KBM-7 (cell line): Measurements from ENCODE around the gene EPB41L4B.
"Not testable (repeated sequence)": the region's sequence is repeated elsewhere in the genome, so short reads cannot be mapped to it uniquely, and the experiment has no call there.

Source experiments
- DNase-seq: peaks from one replicate; pipeline ENCODE4 v3.0.0-alpha.2; 2015
- in situ Hi-C: fragments of 300-500 bp; cut with MboI; formaldehyde crosslinking; loops from 2 replicates; pipeline ENCODE4 v1.14.3; 2020; ENCODE audit warnings: low sequenced_read_pairs, low pct_unique_long_range_greater_than_20kb, mixed read lengths

The EPB41L4B gene

GRCh38 chr9:109231593-109231992 is 89.3 kb downstream of the EPB41L4B start:
- DNase-seq, result no peak
- in situ Hi-C loops, result no loop called here

GRCh38 chr9:109230277-109230676 is 90.6 kb downstream of the EPB41L4B start:
- in situ Hi-C loops, result no loop called here
- DNase-seq, result no peak

DNA sequence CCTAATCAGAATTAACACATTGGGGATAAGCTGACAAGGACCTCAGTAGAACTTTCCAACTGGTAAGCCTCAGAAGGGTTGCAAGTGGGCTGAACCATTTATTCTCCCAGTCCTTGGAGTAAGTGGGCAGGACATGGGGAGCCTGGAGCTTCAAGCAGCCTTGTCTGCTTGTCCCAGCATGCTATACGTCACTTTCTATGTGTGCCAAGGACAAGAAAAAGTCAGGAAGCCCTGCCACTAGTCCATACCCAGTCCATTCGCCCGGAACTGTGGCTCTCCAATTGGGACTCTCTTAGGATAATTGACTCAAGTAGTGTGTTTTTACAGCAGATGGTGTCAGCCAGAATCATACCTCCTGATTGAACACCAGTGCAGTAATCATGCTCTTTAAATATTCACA is 91.2 kb downstream of the EPB41L4B start:
- in situ Hi-C loops, result no loop called here
- no peak for DNase-seq

GRCh38 chr9:109228093-109228642 is 92.7 kb downstream of the EPB41L4B start:
- no peak for DNase-seq
- in situ Hi-C loops, result no loop called here

DNA sequence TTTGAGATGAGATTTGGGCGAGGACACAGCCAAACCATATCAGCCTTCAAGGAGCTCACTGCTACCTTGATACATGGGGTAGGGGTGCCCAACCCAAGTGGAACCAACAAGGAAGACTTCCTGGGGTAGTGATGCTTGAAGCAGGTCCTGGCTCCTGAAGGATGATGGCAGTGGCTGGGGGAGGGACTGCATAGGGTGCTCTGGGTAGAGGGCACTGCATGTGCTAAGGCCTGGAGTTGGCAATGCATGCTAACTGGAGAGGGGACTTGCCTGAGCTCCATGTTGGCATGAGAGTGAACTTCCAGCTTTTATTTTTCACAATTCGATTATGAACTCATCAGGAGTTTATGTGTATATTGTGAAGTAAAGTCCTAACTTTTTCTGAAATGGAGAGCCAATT is 95.2 kb downstream of the EPB41L4B start:
- DNase-seq, result no peak
- in situ Hi-C loops, result no loop called here

GRCh38 chr9:109224751-109225150 is 96.1 kb downstream of the EPB41L4B start:
- no peak for DNase-seq
- in situ Hi-C loops, result no loop called here

DNA sequence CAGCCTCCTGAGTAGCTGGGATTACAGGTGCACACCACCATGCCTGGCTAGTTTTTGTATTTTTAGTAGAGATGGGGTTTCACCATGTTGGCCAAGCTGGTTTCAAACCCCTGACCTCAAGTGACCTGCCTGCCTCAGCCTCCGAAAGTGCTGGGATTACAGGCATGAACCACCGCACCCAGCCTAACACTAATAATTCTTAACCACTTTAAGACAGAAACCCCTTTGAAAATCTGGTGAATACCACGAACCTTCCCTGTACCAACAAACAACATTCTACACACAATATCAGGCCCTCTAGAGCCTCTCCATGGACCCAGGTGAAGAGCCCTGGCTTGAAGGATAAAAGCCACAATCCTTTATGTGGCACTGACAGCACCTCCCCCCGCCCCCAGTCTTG is 102.6 kb downstream of the EPB41L4B start:
- in situ Hi-C loops, DNase-seq: not testable (repeated sequence)

GRCh38 chr9:109214414-109214813 is 106.4 kb downstream of the EPB41L4B start:
- DNase-seq, result no peak
- in situ Hi-C loops, result no loop called here

DNA sequence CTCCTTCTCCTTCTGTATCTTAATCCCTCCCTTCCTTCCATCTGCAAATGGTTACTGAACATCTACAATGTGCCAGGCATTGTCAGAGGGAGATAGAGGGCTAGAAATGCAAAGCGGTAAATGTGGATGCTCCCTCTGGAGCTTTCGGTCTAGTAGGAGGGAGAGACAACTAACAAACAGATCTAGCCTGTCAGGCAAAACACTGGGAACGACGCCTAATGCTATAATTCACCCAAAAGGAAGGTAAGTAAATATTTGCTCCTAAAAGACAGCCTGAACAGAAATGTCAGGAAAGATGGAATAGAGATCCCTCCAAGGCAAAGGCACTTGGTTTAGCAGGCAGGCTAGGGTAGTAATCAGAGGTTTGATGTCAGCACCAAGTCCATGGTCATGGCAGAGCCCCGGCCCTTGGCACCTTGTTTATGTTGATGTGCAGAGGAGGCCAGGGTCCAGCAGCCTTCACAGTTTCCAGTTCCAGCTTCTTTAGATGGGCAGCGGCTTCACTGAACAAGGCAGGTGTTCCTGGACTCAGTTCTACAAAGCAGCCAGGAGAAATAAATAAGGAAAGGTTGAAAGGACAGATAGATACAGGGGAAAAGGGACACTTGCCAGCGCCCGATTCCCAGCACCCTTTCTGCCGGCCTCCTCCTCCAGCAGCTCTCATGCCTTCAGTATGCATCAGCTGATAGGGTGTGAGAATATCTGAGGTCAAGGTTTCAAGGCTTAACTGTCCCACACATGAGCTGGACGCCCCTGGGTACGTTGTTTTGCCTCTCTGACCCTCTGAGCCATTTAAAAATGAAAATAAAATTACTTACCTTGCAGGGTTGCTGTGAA is 107.4 kb downstream of the EPB41L4B start:
- in situ Hi-C loops, result no loop called here
- no peak for DNase-seq

DNA sequence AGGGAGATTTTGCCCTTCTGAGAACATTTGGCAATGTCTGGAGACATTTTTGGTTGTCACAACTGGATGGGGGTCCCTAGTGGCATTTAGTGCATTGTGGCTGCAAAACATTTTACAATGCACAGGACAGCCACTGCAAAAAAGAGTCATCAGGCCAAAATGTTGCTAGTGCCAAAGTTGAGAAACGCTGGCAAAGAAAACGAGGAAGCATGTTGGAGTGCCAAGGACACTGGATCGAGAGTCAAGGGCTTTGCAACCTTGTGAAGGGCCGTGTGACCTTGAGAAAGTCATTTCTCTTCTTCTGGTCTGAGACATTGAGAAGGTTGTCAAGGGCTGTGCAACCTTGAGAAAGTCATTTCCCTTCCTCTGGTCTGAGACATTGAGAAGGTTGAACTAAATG is 108.1 kb downstream of the EPB41L4B start:
- in situ Hi-C loops, result no loop called here
- DNase-seq, result no peak

DNA sequence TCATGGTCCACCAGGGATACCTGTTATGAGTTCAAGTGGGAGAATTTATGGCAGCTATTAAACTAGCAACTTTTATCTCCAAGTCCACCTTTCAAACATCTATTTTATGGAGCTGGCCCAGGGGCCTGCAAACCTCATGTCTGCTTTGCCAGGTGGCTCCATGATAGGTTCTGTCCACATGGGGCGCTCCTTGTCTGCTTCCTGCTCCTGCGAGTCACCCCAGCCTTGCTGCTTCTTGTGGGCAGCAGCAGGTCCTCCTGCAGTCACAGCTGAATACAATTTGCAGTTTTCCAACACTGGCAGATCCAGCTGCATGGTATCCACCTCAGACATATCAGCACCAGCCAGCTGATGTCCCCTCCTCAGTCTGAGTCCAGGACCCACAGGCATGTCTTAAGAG is 114.2 kb downstream of the EPB41L4B start:
- in situ Hi-C loops, result no loop called here
- no peak for DNase-seq

GRCh38 chr9:109205526-109205925 is 115.3 kb downstream of the EPB41L4B start:
- in situ Hi-C loops, result no loop called here
- DNase-seq, result no peak

DNA sequence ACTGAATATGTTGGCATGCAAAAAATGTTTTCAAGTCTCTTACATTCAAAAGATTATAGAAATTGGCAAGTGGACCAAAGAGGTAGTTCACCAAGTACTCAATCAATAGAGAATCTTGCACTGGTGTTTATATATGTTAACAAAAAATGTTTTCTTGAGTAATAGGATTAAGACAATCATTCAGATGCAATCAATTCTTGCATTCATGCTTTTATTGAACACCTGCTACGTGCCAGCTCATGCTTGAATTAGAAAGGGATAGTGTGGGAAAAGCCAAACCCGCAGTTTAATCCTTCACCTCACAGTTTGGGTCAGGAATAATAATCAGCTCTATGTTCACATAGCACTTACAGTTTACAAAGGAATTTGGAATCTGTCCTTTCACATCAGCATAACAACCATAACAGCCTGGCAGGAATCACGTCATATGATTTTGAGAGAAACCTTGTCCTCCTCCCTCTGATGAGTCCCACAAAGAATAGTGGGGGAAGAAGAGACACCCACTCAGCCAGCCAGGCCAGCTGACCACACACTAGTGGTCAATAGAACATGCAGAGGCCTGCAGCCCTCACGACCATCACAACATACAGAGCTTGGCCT is 117.0 kb downstream of the EPB41L4B start:
- in situ Hi-C loops, result no loop called here
- no peak for DNase-seq

- no peak for DNase-seq
- in situ Hi-C loops, result no loop called here
These were observed 121.2 kb downstream of the EPB41L4B start for GRCh38 chr9:109199676-109200075.

DNA sequence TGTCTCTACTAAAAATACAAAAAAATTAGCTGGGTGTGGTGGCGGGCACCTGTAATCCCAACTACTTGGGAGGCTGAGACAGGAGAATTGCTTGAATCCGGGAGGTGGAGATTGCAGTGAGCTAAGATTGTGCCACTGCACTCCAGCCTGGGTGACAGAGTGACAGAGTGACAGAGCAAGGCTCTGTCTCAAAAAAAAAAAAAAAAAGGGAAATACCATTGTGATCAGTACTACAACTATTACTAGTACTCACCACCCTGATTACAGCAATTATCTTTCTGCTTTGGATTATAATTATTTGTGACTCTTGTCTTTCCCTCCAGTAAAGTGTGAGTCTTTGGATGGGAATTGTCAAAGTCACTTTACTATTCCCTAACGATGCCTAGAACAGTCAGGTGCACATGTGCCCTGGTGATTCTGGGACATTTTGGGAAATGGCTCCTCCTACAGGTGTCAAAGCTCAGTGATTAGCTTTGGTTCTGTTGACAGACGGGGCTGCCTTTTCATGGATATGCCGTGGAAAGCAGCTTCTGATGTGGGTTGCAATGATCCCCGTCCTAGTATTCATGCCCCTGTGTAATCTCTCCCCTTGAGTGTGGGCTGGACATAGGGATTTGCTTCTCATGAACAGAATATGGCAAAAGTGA is 122.0 kb downstream of the EPB41L4B start:
- no peak for DNase-seq
- in situ Hi-C loops, result no loop called here

DNA sequence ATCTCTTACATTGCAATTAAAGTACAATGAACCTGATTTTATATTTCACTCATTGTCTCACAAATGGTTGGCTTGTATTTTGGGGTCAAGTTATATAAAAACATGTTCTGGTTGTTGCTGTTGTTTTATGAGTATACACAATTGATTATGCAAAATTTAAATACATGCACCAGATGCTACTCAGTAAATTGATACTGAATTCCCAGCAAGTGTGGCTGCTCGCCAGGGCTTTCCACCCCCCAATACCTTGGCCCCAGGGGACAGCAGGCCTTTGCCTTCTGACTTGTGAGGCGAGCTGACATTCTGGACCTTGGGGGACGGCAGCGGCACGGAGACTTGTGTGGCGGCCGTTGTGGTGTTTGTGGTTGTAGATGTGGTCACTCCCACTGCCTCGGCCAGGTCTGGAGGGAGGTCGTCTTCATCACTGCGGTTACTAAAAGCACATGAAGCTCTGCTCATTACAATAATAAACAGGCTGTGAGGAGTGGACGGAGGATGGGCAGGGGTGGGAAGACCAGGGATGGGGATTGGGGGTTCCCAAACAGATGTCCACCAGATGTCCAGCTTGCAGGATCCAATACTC is 126.8 kb downstream of the EPB41L4B start:
- in situ Hi-C loops, result no loop called here
- DNase-seq, result no peak

GRCh38 chr9:109192732-109193361 is 128.0 kb downstream of the EPB41L4B start:
- in situ Hi-C loops, result no loop called here
- peak; percentile 41 for DNase-seq

DNA sequence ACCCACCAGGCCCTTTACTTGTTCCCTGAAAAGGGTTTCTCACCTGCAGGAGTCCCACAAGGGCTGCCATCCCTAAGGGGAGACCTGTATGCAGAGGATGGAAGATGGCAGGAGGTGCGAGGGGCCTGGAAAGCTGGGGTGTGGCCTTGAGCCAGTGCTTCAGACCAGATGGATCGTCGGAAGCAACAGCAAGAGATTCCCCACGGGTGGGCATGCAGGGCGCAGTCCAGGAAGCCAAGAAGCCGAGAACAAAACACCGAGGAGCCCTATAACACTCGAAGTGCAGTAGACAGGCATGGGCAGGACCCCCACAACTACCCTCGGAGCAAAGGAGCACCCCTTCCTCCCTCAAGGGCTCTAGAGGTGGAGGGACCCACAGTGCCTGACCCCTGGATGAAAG is 129.1 kb downstream of the EPB41L4B start:
- in situ Hi-C loops, result no loop called here

DNA sequence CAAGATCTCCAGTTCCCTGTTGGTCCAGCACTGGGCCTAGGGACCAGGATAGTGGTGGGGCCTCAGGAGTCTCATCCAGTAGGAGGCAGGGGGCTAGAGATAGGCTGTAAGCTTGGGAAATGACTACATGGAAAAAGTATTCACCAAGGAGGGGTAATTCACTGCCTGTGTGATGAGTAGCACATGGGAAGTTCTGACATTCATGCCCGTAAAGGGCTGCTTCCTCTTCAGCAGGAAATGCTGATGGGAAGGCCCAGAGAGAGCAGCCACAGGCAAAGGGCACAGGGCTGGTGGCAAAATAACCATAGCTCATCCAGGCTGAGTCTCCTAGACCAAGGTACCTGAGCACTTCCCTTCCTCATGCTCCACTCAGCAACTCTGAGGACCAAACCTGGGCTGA is 130.7 kb downstream of the EPB41L4B start:
- in situ Hi-C loops, result no loop called here
- DNase-seq, result no peak

More for the DNA sequence above, 129.1 kb downstream of the EPB41L4B start:
- DNase-seq, result no peak
